Right kidney (tissue), 9 donors: ENCODE data around the gene POM121L2.

Experiments
- DNase-seq: peaks from one replicate; pipeline ENCODE4 v3.0.0-alpha.2; 2016
- long read RNA-seq, 8 donors: transcript quantifications; one replicate each; lab custom pipeline, GENCODE V29; 2026

The POM121L2 gene
- long read RNA-seq, donor 1: 0 reads
- long read RNA-seq, donor 2: 0 reads
- long read RNA-seq, donor 3: 0 reads
- long read RNA-seq, donor 4: 0 reads
- long read RNA-seq, donor 5: 0 reads
- long read RNA-seq, donor 6: 0 reads
- long read RNA-seq, donor 7: 0 reads
- long read RNA-seq, donor 8: 0 reads

- DNase-seq: peak; percentile 66
Observed at GRCh38 chr6:27312146-27312949, at the start of gene POM121L2. POM121L2 (minus strand) TSS chr6:27312273; CDS start chr6:27312170, 103 bp downstream.

- no peak for DNase-seq
Observed at GRCh38 chr6:27359231-27359630, 47.2 kb upstream of the POM121L2 start.

GRCh38 chr6:27358786-27359185 is 46.7 kb upstream of the POM121L2 start:
- DNase-seq: no peak

- no peak for DNase-seq
Observed at GRCh38 chr6:27352850-27353249, 40.8 kb upstream of the POM121L2 start.

GRCh38 chr6:27334141-27334540 is 22.1 kb upstream of the POM121L2 start:
- DNase-seq: peak; percentile 3

GRCh38 chr6:27333642-27334040 is 21.6 kb upstream of the POM121L2 start:
- DNase-seq: no peak

- peak; percentile 23 for DNase-seq
Observed at GRCh38 chr6:27332692-27333641, 20.9 kb upstream of the POM121L2 start.

GRCh38 chr6:27327023-27327738 is 15.1 kb upstream of the POM121L2 start:
- no peak for DNase-seq

- DNase-seq: no peak
Observed at GRCh38 chr6:27321901-27322300, 9.8 kb upstream of the POM121L2 start.

GRCh38 chr6:27321370-27321769 is 9.3 kb upstream of the POM121L2 start:
- DNase-seq: no peak

GRCh38 chr6:27318973-27319372 is 6.9 kb upstream of the POM121L2 start:
- no peak for DNase-seq

GRCh38 chr6:27314046-27314445 is 2.0 kb upstream of the POM121L2 start:
- DNase-seq: no peak

GRCh38 chr6:27312950-27313271 is 838 bp upstream of the POM121L2 start:
- no peak for DNase-seq

- no peak for DNase-seq
Observed at GRCh38 chr6:27311806-27312145, 297 bp downstream of the POM121L2 start.

- DNase-seq: no peak
Observed at GRCh38 chr6:27303613-27304272, 8.3 kb downstream of the POM121L2 start.

GRCh38 chr6:27297857-27298730 is 14.0 kb downstream of the POM121L2 start:
- DNase-seq: no peak

- no peak for DNase-seq
Observed at GRCh38 chr6:27297484-27297856, 14.6 kb downstream of the POM121L2 start.

- DNase-seq: peak; percentile 50
Observed at GRCh38 chr6:27296106-27296783, 15.8 kb downstream of the POM121L2 start.

GRCh38 chr6:27295301-27296079 is 16.6 kb downstream of the POM121L2 start:
- DNase-seq: no peak

- peak; percentile 39 for DNase-seq
Observed at GRCh38 chr6:27294409-27294808, 17.7 kb downstream of the POM121L2 start.
